Neutrophil (primary cell): ENCODE measurements around the gene GIN1.

Experiments
- H3K27ac ChIP-seq: fragments of 200-600 bp; sonication (generic); 2 replicates; pipeline ENCODE4 v1.5.1; 2016; ENCODE audit warnings: mild to moderate bottlenecking, moderate library complexity
- H3K27me3 ChIP-seq: fragments of 200-600 bp; sonication (generic); 2 replicates; pipeline ENCODE4 v1.6.0; 2016; ENCODE audit warnings: mild to moderate bottlenecking
- H3K36me3 ChIP-seq: fragments of 200-600 bp; sonication (generic); 2 replicates; pipeline ENCODE4 v1.5.1; 2017
- H3K4me1 ChIP-seq, 2 experiments: fragments of 200-600 bp in 1 of 2; sonication (generic) in 1 of 2; 1 replicate in 1 of 2; 2 replicates in 1 of 2; pipeline versions ENCODE4 v1.5.1 to v1.6.1; 2013 to 2016; ENCODE audit warnings: low read depth in 1 of 2, low read length in 1 of 2, mild to moderate bottlenecking in 1 of 2, moderate library complexity in 1 of 2; ENCODE audit not compliant: control insufficient read depth in 1 of 2, insufficient read depth in 1 of 2
- H3K4me3 ChIP-seq, 2 experiments: fragments of 200-600 bp in 1 of 2; sonication (generic) in 1 of 2; 1 replicate in 1 of 2; 2 replicates in 1 of 2; pipeline ENCODE4 v1.5.1; 2013 to 2016; ENCODE audit warnings: low read depth in 1 of 2, low read length in 1 of 2, mild to moderate bottlenecking in 1 of 2, moderate library complexity in 1 of 2
- H3K9me3 ChIP-seq: fragments of 200-600 bp; sonication (generic); 2 replicates; pipeline ENCODE4 v1.5.1; 2016
- CTCF ChIP-seq: fragments of 200-600 bp; sonication (generic); IDR thresholded peaks from 2 replicates; pipeline ENCODE4 v1.5.1; 2016; ENCODE audit warnings: antibody characterized with exemption

GIN1 gene

DNA sequence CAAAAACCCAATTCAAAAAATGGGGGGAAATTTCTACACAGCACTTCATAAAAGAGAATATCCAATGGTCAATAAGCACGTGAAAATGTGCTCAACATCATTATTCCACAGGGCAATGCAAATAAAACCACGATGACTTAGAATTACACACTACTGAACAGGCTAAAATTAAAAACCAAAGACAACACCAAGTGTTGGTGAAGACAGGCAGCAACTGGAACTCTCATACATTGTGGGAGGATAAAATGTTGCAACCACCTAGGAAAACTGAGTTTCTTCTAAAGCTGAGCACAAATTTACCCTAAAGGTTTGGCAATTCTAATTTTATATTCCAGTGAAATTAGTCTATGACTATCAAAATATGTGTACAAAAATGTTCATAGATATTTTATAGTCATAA, 9.5 kb downstream of the GIN1 start:
- Histone ChIP-seq H3K36me3 (peaks cover 8% of the 10 kb centered on the region), H3K27ac (peak overlapping the region; percentile 80), H3K9me3 (no peaks in the 10 kb centered on the region), H3K4me1 (peaks cover 24 to 26% of the 10 kb centered on the region in 2 experiments), H3K4me3 (no peak overlapping the region), H3K27me3 (no peaks in the 10 kb centered on the region)
- TF ChIP-seq CTCF: no peak

DNA sequence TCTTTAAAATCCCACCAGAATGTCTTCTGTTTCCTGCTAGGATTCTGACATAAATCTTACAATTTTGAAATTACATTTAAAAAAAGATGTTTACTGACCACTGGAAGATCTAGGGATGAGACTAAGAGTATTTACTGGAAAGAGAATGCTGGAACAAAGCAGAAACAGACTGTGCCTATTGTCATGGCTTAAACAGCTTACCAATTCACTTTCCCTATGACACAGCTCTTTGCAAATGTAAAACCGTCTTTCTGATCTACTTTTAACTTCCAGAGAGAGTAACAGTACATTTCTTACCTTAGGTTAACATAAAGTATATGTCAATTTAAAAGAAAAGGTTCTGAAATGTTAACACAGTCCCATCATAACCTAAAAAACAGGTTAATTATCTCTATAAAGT, 10.7 kb downstream of the GIN1 start:
- Histone ChIP-seq H3K9me3 (no peaks in the 10 kb centered on the region), H3K36me3 (peaks cover 11% of the 10 kb centered on the region), H3K27me3 (no peaks in the 10 kb centered on the region), H3K27ac (no peak overlapping the region), H3K4me1 (peaks cover 24 to 26% of the 10 kb centered on the region in 2 experiments), H3K4me3 (no peak overlapping the region)
- no peak for TF ChIP-seq CTCF

GRCh38 chr5:103108086-103108485, 11.9 kb downstream of the GIN1 start:
- Histone ChIP-seq H3K9me3 (no peaks in the 10 kb centered on the region), H3K4me3 (no peak overlapping the region), H3K4me1 (peaks cover 24 to 26% of the 10 kb centered on the region in 2 experiments), H3K36me3 (peaks cover 18% of the 10 kb centered on the region), H3K27ac (no peak overlapping the region), H3K27me3 (no peaks in the 10 kb centered on the region)
- TF ChIP-seq CTCF: no peak

GRCh38 chr5:103102234-103102633, 17.7 kb downstream of the GIN1 start:
- H3K27ac ChIP-seq: no peak overlapping the region
- no peak overlapping the region for H3K4me3 ChIP-seq
- peaks cover 37% of the 10 kb centered on the region for H3K36me3 ChIP-seq
- no peaks in the 10 kb centered on the region for H3K4me1 ChIP-seq
- H3K9me3 ChIP-seq: no peaks in the 10 kb centered on the region
- no peaks in the 10 kb centered on the region for H3K27me3 ChIP-seq
- no peak for TF ChIP-seq CTCF

DNA sequence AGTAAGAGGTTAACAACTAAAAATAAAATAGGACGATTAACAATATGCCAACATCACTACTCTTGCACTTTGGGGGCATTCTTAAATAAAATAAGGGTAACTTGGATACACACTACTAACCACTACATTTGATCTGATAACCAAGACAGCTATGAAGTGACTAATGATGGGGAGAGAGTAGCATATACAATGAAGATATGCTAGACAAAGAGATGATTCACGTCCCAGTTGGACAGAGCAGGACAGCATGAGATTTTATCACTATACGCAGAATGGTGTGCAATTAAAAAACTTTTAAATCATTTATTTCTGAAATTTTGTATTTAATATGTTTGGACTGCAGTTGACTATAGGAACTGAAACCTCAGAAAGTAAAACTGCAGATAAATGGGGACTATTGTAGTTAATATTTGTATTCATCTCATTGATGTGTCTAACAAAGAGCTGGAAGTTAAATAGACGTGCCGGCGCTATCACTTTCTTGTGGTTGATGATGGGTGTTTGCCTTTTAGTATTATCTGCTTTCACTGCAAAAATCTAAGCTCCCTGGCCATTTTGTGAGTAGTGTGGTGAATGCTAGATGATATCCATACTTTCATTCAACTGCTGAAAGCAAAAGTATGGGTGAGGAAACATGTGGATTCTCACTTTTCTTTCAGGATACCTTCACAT, 18.7 kb downstream of the GIN1 start:
- Histone ChIP-seq H3K27me3 (no peaks in the 10 kb centered on the region), H3K4me1 (no peaks in the 10 kb centered on the region), H3K9me3 (no peaks in the 10 kb centered on the region), H3K36me3 (peaks cover 38% of the 10 kb centered on the region), H3K27ac (no peak overlapping the region), H3K4me3 (no peak overlapping the region)
- TF ChIP-seq CTCF: no peak
